ENCODE results near the gene DMRTC2.
A peak's percentile ranks its signal among the peaks of the same experiment; 100 is the strongest.

GRCh38 chr19:41883821-41884733 lies 39.2 kb downstream of the DMRTC2 start:
- TF ChIP-seq, protein P1, sequence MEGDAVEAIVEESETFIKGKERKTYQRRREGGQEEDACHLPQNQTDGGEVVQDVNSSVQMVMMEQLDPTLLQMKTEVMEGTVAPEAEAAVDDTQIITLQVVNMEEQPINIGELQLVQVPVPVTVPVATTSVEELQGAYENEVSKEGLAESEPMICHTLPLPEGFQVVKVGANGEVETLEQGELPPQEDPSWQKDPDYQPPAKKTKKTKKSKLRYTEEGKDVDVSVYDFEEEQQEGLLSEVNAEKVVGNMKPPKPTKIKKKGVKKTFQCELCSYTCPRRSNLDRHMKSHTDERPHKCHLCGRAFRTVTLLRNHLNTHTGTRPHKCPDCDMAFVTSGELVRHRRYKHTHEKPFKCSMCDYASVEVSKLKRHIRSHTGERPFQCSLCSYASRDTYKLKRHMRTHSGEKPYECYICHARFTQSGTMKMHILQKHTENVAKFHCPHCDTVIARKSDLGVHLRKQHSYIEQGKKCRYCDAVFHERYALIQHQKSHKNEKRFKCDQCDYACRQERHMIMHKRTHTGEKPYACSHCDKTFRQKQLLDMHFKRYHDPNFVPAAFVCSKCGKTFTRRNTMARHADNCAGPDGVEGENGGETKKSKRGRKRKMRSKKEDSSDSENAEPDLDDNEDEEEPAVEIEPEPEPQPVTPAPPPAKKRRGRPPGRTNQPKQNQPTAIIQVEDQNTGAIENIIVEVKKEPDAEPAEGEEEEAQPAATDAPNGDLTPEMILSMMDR (IDR thresholded peaks at IDR 0.05), result peak in 1 of 4 experiments; percentile 55
- TF ChIP-seq EP300 (IDR thresholded peaks at IDR 0.05) (no peak), POLR2A (IDR thresholded peaks at IDR 0.05) (peak in 1 of 2 donors; percentile 54)
